Keratinocyte (primary cell): ENCODE results near the gene MAEL.

Source experiments
- EZH2 ChIP-seq: IDR thresholded peaks from one replicate; pipeline ENCODE4 v1.6.1; 2012; ENCODE audit warnings: inconsistent platforms, mild to moderate bottlenecking, low read length, moderate library complexity
- TF ChIP-seq, protein P1 (sequence below), 3 experiments: IDR thresholded peaks in 1 of 3; conservative IDR thresholded peaks in 1 of 3; optimal IDR thresholded peaks in 1 of 3; 2 replicates in 2 of 3; 3 replicates in 1 of 3; pipeline versions ENCODE3 to v1.5.1; 2011; ENCODE audit warnings: low read length in 3 of 3, mild to moderate bottlenecking in 3 of 3, moderate library complexity in 2 of 3, control low read depth in 1 of 3, inconsistent platforms in 1 of 3; ENCODE audit not compliant: insufficient read depth in 2 of 3; ENCODE audit errors: extremely low read depth in 1 of 3

DNA sequence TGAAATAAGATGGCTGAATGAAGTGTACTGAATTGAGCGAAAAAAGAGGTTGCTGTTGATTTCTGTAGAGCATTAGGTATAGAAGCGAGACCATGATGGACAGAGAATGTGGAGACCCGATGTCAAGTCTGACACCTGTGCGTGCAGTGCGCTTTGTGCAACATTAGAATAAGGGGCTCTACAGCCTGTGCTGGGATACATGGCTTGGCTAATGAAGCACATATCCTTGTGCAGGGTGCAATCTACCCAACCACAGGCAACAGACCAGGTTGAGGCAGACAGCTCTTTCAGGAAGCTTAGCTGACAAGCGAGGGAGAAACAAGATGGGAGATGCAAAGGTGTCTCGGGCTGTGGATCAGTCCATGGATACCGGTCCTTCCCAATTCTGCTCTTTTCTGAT is 82.2 kb downstream of the MAEL start:
- TF ChIP-seq, protein P1, sequence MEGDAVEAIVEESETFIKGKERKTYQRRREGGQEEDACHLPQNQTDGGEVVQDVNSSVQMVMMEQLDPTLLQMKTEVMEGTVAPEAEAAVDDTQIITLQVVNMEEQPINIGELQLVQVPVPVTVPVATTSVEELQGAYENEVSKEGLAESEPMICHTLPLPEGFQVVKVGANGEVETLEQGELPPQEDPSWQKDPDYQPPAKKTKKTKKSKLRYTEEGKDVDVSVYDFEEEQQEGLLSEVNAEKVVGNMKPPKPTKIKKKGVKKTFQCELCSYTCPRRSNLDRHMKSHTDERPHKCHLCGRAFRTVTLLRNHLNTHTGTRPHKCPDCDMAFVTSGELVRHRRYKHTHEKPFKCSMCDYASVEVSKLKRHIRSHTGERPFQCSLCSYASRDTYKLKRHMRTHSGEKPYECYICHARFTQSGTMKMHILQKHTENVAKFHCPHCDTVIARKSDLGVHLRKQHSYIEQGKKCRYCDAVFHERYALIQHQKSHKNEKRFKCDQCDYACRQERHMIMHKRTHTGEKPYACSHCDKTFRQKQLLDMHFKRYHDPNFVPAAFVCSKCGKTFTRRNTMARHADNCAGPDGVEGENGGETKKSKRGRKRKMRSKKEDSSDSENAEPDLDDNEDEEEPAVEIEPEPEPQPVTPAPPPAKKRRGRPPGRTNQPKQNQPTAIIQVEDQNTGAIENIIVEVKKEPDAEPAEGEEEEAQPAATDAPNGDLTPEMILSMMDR (optimal IDR thresholded peaks at IDR 0.05 in 1 of 3, IDR thresholded peaks at IDR 0.05 in 1 of 3, conservative IDR thresholded peaks at IDR 0.05 in 1 of 3; ENCODE audit: extremely low read depth in 1 of 3, insufficient read depth in 2 of 3, low read length in 3 of 3), result no peak
- no peak for TF ChIP-seq EZH2
